GM19463 (cell line): Measurements from ENCODE around the gene CYP46A1.

Experiments used
- ATAC-seq: cut with Tn5 transposase; IDR thresholded peaks from one replicate; pipeline ENCODE4 v1.9.1; 2021; ENCODE audit warnings: mild to moderate bottlenecking, moderate library complexity; ENCODE audit not compliant: unreplicated experiment

CYP46A1 gene

DNA sequence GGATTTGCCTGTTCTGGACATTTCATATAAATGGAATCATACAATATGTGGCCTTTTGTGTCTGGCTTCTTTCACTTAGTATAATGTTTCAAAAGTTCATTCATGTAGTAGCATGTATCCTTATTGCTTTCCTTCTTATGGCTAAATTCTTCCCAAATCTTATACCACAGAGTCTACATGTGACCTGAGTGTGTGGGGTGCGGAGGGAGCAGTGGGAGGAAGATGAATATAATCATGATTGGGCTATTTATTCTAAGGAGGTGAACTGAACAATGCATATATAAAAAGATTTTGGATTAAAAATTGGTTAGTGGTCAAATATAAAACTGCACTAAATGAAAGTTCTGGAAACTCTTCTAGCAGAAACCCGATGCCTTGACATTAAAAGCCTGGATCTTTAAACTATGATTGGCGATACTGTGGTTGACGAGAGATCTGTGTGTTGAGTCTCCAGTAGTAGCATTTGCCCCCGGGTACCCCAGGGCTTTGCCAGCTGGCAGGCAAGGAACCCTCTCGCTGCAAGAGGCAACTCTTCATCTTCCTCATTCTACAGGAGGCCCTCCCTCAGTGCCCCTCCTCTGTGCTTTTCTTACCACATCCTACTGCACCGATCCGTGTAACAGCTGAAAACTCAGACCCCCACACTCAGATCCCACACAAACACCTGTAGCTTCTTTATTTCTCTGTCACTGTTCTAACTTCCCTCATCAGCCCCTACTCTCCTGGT lies 2.6 kb downstream of the CYP46A1 start:
- no peak for ATAC-seq

GRCh38 chr14:99687284-99688209 lies 3.4 kb downstream of the CYP46A1 start:
- ATAC-seq = no peak

GRCh38 chr14:99688210-99688581 lies 4.1 kb downstream of the CYP46A1 start:
- ATAC-seq = no peak

GRCh38 chr14:99688629-99689028 lies 4.5 kb downstream of the CYP46A1 start:
- no peak for ATAC-seq

- no peak for ATAC-seq
These were observed 5.5 kb downstream of the CYP46A1 start for GRCh38 chr14:99689266-99690236.

- ATAC-seq = no peak
These were observed 6.5 kb downstream of the CYP46A1 start for GRCh38 chr14:99690636-99691035.

DNA sequence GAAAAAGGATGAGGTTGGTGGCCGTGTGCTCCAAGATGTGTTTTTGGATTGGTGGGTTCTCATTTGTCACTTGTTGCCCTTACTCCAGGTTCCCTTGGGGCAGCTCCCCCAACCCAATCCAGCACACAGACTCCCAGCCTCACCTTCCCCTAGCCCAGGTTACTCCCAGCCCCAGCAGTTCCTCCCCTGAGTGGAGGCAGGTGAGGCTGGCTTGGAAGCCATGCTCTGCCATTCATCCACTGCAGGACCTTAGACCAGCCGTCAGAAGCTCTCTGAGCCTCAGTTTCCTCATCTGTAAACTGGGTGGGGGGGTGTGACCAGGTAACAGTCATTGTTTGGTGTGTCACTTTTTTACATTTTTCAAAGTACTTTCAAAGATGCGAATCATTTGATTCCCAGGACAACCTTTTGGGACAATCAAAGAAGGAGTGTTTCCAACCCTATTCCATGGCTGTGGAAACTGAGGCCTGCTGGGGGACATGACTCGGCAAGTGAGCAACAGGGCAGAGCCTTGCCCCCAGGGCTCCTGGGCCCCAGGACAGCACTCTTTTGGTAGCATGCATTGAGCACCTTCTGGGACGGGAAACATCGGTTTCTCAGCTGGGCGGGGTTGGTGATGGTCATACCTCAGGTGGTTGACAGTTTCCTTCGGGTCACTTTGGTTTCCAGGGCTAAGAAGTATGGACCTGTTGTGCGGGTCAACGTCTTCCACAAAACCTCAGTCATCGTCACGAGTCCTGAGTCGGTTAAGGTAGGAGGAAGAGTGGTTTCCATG lies 7.2 kb downstream of the CYP46A1 start:
- ATAC-seq = no peak

- no peak for ATAC-seq
These were observed 9.8 kb downstream of the CYP46A1 start for GRCh38 chr14:99693918-99694317.

GRCh38 chr14:99696929-99697328 lies 12.8 kb downstream of the CYP46A1 start:
- no peak for ATAC-seq

- ATAC-seq = no peak
These were observed 14.1 kb downstream of the CYP46A1 start for GRCh38 chr14:99698236-99698635.

DNA sequence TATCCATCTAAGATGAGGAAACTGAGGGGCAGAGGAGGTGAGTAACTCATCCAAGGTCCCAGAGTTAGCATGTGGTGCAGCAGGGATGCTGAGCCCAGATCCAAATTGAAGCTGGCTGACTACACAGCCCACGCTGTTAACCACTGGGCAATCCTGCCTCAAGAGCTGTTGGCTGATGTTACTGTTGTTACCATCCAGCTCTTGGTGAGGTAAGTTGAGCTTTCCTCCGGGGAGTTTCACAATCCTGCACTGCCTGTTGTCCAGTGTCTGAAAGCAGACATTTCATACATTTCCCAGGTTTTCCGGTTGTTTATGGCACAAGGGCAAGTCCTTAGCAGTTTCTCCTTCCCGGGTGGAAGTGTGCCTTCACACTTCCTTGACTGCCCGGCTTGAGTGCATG lies 14.5 kb downstream of the CYP46A1 start:
- no peak for ATAC-seq

DNA sequence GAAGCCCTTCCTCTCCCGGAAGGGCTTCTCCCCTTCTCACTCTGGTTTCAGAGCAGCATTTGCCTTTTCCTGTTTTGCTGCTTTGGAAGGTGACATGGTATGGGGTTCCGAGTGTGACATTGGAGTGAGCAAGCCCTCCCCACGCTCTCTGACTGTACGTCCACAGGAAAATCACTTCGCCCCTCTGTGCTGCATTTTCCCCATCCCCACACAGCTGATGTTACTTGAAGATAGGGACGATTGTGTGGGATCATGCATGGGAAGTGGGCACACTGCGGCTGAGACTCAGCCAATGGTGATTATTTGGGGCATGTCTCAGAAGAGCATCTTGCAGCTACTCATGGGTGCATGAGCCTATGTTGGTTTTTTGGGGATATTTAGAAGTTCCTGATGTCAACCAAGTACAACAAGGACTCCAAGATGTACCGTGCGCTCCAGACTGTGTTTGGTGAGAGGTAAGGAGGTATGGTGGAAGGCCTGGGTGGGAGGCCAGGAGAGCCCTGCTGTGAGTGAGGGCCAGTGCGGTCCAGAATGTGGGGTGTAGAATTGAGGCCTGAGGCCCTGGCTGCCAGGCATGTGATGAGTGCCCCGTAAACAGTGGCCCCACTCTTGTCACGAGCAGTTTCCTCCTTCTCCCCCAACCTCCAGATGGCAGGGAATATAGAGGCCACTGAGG lies 15.1 kb downstream of the CYP46A1 start:
- no peak for ATAC-seq

DNA sequence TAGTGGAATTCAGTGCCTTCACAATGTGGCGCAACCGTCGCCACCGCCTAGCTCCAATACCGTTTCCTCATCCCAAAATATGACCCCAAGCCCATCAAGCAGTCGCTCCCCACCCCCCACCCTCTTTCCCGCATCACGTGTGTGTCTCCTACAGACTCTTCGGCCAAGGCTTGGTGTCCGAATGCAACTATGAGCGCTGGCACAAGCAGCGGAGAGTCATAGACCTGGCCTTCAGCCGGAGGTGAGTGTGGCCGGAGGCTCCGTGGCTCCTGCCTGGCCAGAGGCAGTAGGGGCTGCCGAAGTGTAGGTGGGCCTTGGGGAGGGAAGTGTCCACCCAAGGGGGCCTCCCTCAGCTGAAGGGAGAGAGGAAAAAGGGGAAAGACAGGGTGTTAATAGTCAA lies 15.8 kb downstream of the CYP46A1 start:
- ATAC-seq = no peak

- no peak for ATAC-seq
These were observed 16.3 kb downstream of the CYP46A1 start for GRCh38 chr14:99700379-99700778.

DNA sequence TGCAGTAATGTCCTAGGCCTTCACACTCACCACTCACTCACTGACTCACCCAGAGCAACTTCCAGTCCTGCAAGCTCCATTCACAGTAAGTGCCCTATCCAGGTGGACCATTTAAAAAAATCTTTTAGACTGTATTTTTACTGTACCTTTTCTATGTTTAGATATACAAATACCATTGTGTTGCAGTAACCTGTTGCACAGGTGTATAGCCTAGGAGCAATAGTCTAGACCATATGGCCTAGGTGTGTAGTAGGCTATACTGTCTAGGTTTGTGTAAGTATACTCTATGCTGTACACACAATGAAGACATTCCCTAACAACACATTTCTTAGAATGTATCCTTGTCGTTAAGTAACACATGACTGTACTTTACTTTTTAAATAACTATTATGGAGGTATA lies 17.2 kb downstream of the CYP46A1 start:
- no peak for ATAC-seq

DNA sequence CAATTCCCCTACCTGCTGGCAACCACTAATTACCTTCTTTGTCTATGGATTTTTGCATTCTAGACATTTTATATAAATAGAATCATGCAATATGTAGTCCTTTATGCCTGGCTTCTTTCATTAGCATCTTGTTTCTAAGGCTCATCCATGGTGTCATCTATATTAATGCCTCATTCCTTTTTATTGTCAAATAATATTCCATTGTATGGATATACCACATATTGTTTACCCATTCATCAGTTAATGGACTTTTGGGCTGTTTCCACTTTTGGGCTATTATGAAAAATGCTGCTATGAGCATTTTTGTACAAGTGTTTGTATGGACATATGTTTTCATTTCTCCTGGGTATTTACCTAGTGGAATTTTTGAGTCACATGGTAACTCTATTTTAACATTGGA lies 18.0 kb downstream of the CYP46A1 start:
- ATAC-seq = no peak

DNA sequence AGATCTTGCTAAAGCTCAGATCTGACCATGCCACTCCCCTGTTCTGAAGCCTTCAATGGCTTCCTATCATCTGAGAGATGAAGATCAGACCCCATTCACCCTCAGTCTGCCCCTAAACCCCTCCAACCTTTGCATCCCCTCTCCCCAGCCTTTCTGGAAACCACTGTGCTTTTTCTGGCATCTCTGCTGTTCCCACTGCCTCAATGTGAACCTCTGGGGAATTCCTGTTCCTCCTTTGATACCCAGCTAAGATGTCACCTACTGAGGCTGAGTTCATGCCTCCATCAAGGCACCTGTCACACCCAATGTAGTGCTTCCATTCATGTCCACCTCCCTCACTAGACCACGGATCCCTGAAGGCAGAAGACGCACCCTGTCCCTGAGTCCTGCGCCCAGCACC lies 19.3 kb downstream of the CYP46A1 start:
- ATAC-seq = no peak

GRCh38 chr14:99704037-99704436 lies 19.9 kb downstream of the CYP46A1 start:
- ATAC-seq = no peak

GRCh38 chr14:99706107-99706900 lies 22.2 kb downstream of the CYP46A1 start:
- ATAC-seq = no peak
